ENCODE data around the gene PLA2G2D.

Gene PLA2G2D

GRCh38 chr1:20109223-20109856 lies 10.0 kb downstream of the PLA2G2D start:
- TF ChIP-seq CTCF (IDR thresholded peaks at IDR 0.05; ENCODE audit: control insufficient read depth, extremely low read depth, insufficient read depth) = no peak

GRCh38 chr1:20108366-20109123 lies 10.8 kb downstream of the PLA2G2D start:
- TF ChIP-seq CTCF (IDR thresholded peaks at IDR 0.05; ENCODE audit: control insufficient read depth, extremely low read depth, insufficient read depth) = no peak
- no peak overlapping the region for H3K4me3 ChIP-seq (ENCODE audit: low read depth, low read length)
- DNase-seq (ENCODE audit: low read depth) = no peak

More at GRCh38 chr1:20109223-20109856, 10.0 kb downstream of the PLA2G2D start:
- no peak overlapping the region for H3K4me3 ChIP-seq (ENCODE audit: low read depth, low read length)
- DNase-seq (ENCODE audit: low read depth) = no peak

- no peak for TF ChIP-seq CTCF (IDR thresholded peaks at IDR 0.05; ENCODE audit: control insufficient read depth, extremely low read depth, insufficient read depth)
- DNase-seq (ENCODE audit: low read depth) = no peak
- H3K4me3 ChIP-seq (ENCODE audit: low read depth, low read length) = no peak overlapping the region
Measured at GRCh38 chr1:20107796-20108195, 11.5 kb downstream of the PLA2G2D start.

- TF ChIP-seq CTCF (IDR thresholded peaks at IDR 0.05; ENCODE audit: control insufficient read depth, extremely low read depth, insufficient read depth) = no peak
- H3K4me3 ChIP-seq (ENCODE audit: low read depth, low read length) = no peak overlapping the region
- no peak for DNase-seq (ENCODE audit: low read depth)
Measured at GRCh38 chr1:20107351-20107750, 12.0 kb downstream of the PLA2G2D start.

- peak; percentile 57 for DNase-seq (ENCODE audit: low read depth)
- TF ChIP-seq CTCF (IDR thresholded peaks at IDR 0.05; ENCODE audit: control insufficient read depth, extremely low read depth, insufficient read depth) = no peak
- no peak overlapping the region for H3K4me3 ChIP-seq (ENCODE audit: low read depth, low read length)
Measured at GRCh38 chr1:20105856-20106255, 13.5 kb downstream of the PLA2G2D start.

- H3K4me3 ChIP-seq (ENCODE audit: low read depth, low read length) = no peak overlapping the region
- DNase-seq (ENCODE audit: low read depth) = no peak
- TF ChIP-seq CTCF (IDR thresholded peaks at IDR 0.05; ENCODE audit: control insufficient read depth, extremely low read depth, insufficient read depth) = no peak
Measured at GRCh38 chr1:20102875-20103274, 16.5 kb downstream of the PLA2G2D start.
